HepG2 (cell line): ENCODE results near the gene RNF126. TPM values are rescaled to one million over a fixed set of nuclear protein-coding genes. Genes with fewer than 3 reads are reported as not detected.

ENCODE experiments used
- BATF2 ChIP-seq: sonication (generic); formaldehyde crosslinking; IDR thresholded peaks from 2 replicates; pipeline ENCODE4 v1.8.0; 2022; ENCODE audit warnings: mild to moderate bottlenecking, missing genetic modification reagents, moderate library complexity
- DR1 ChIP-seq: sonication (generic); formaldehyde crosslinking; IDR thresholded peaks from 2 replicates; pipeline ENCODE4 v1.8.0; 2021; ENCODE audit warnings: mild to moderate bottlenecking, missing genetic modification reagents, inconsistent platforms
- ELF4 ChIP-seq: sonication (generic); formaldehyde crosslinking; IDR thresholded peaks from 2 replicates; pipeline ENCODE4 v1.5.0; 2020; ENCODE audit warnings: missing genetic modification reagents, mild to moderate bottlenecking, moderate library complexity, borderline replicate concordance
- ESRRA ChIP-seq: sonication (generic); formaldehyde crosslinking; IDR thresholded peaks from 2 replicates; pipeline ENCODE4 v1.5.1; 2020; ENCODE audit warnings: mild to moderate bottlenecking, low read depth, missing genetic modification reagents
- HNF1B ChIP-seq: sonication (generic); formaldehyde crosslinking; IDR thresholded peaks from 2 replicates; pipeline ENCODE4 v1.5.1; 2020; ENCODE audit warnings: mild to moderate bottlenecking, moderate library complexity, missing genetic modification reagents
- RBM39 ChIP-seq: fragments of 200-400 bp; formaldehyde crosslinking; IDR thresholded peaks from one replicate; pipeline ENCODE4 v1.6.1; 2018; ENCODE audit warnings: antibody characterized with exemption, mild to moderate bottlenecking, low read depth, low read length; ENCODE audit not compliant: poor library complexity, severe bottlenecking
- RNF2 ChIP-seq: fragments of 450-650 bp; conservative IDR thresholded peaks from 2 replicates; pipeline ENCODE4 v1.6.1; 2016; ENCODE audit warnings: low read depth
- SRSF4 ChIP-seq: fragments of 200-400 bp; formaldehyde crosslinking; IDR thresholded peaks from one replicate; pipeline ENCODE4 v1.6.1; 2018; ENCODE audit warnings: mild to moderate bottlenecking, low read depth, low read length, moderate library complexity; ENCODE audit not compliant: poor library complexity, severe bottlenecking
- TAF15 ChIP-seq: fragments of 200-400 bp; formaldehyde crosslinking; IDR thresholded peaks from one replicate; pipeline ENCODE4 v1.6.1; 2018; ENCODE audit warnings: mild to moderate bottlenecking, low read depth, low read length; ENCODE audit not compliant: poor library complexity, severe bottlenecking
- TEAD2 ChIP-seq: sonication (generic); formaldehyde crosslinking; IDR thresholded peaks from 2 replicates; pipeline ENCODE4 v1.9.0; 2021; ENCODE audit warnings: missing genetic modification reagents
- ZFP41 ChIP-seq: sonication (generic); formaldehyde crosslinking; IDR thresholded peaks from 2 replicates; pipeline ENCODE4 v1.4.0; 2020; ENCODE audit warnings: mild to moderate bottlenecking, missing genetic modification reagents, borderline replicate concordance
- ZNF33A ChIP-seq: sonication (generic); formaldehyde crosslinking; IDR thresholded peaks from 2 replicates; pipeline ENCODE4 v1.5.1; 2020; ENCODE audit warnings: missing genetic modification reagents, mild to moderate bottlenecking, moderate library complexity, borderline replicate concordance
- ZNF607 ChIP-seq: sonication (generic); formaldehyde crosslinking; IDR thresholded peaks from 2 replicates; pipeline ENCODE4 v1.5.1; 2020; ENCODE audit warnings: missing genetic modification reagents, mild to moderate bottlenecking, borderline replicate concordance
- ZNF670 ChIP-seq: sonication (generic); formaldehyde crosslinking; IDR thresholded peaks from 2 replicates; pipeline ENCODE4 v1.8.0; 2022; ENCODE audit warnings: mild to moderate bottlenecking, missing genetic modification reagents, borderline replicate concordance
- ZNF891 ChIP-seq: sonication (generic); formaldehyde crosslinking; IDR thresholded peaks from 2 replicates; pipeline ENCODE4 v1.5.0; 2020; ENCODE audit warnings: mild to moderate bottlenecking, missing genetic modification reagents
- ZSCAN20 ChIP-seq: sonication (generic); formaldehyde crosslinking; IDR thresholded peaks from 2 replicates; pipeline ENCODE4 v1.4.0; 2020; ENCODE audit warnings: missing genetic modification reagents, mild to moderate bottlenecking, borderline replicate concordance
- ZSCAN5A ChIP-seq: sonication (generic); formaldehyde crosslinking; IDR thresholded peaks from 2 replicates; pipeline ENCODE4 v1.8.0; 2022; ENCODE audit warnings: mild to moderate bottlenecking, missing genetic modification reagents, borderline replicate concordance
- ZSCAN9 ChIP-seq: IDR thresholded peaks from 2 replicates; pipeline ENCODE4 v1.6.1; 2016; ENCODE audit warnings: borderline replicate concordance
- ZZZ3 ChIP-seq: sonication (generic); formaldehyde crosslinking; IDR thresholded peaks from 2 replicates; pipeline ENCODE4 v1.4.0; 2020; ENCODE audit warnings: missing genetic modification reagents, mild to moderate bottlenecking, borderline replicate concordance
- polyA plus RNA-seq, 8 experiments: library from polyadenylated mRNA; depleted of rRNA in 3 of 8; stranded (reverse) in 7 of 8; unstranded in 1 of 8; fragments of >200 nt; fragmentation: Illumina TruSeq in 4 of 8; extraction: Trizol in 4 of 8; gene quantifications; 2 replicates each; pipeline versions ENCODE4 v1.2.1 to v1.2.3, GENCODE V29; 2011 to 2016; ENCODE audit warnings: low read depth in 4 of 8, missing spikeins in 1 of 8, mixed read lengths in 1 of 8; ENCODE audit not compliant: insufficient read depth in 1 of 8
- total RNA-seq, 5 experiments: library from RNA; depleted of rRNA; stranded (reverse); fragments of >200 nt; fragmentation: Illumina TruSeq; extraction: Trizol; gene quantifications; 2 replicates each; pipeline ENCODE4 v1.2.3, GENCODE V29; 2016; ENCODE audit warnings: low read depth in 1 of 5
- TF ChIP-seq, protein P1 (sequence below): sonication (generic); formaldehyde crosslinking; IDR thresholded peaks from 2 replicates; pipeline ENCODE4 v1.5.1; 2020; ENCODE audit warnings: missing genetic modification reagents, mild to moderate bottlenecking, borderline replicate concordance
- TF ChIP-seq, protein P2 (sequence below): sonication (generic); formaldehyde crosslinking; IDR thresholded peaks from 2 replicates; pipeline ENCODE4 v1.4.0; 2020; ENCODE audit warnings: missing genetic modification reagents, borderline replicate concordance

Gene RNF126
- total and polyA plus RNA-seq, 2 of the 13 experiments (the other 11 are each of a cell fraction or from before 2014, with no cell fraction given), result 23.2 to 34.0 TPM

DNA sequence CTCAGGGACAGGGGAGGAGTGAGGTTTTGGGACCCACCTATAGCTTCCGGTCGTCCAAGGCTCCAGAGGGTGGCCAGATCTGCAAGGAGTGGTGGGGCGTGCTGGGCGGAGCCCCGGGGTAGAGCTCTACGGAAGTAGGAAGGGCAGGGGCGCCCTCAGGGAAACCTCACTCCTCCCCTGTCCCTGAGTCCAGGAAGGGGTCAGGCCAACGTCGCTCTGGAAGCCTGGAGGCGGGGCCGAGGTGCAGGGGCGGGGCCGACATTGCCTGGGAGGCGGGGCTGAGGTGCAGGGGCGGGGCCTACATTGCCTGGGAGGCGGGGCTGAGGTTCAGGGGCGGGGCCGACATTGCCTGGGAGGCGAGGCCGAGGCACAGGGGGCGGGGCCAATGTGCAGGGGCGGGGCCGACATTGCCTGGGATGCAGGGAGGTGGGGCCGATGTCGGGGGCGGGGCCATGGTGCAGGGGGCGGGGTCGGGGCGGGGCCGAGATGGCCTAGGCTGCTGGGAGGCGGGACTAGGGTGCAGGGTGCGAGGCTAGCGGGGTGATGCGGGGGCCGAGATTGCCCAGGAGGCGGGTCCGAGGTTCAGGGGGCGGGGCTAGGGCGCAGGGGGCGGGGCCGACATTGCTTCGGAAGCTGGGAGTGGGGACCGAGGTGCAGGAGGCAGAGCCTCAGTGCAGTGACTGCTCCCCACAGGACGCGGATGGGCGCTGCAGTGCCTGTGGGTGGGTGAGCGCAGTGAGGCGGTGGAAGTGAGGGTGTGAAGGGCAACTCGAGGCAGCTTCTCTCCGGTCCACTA lies 40.8 kb upstream of the RNF126 start (continued):
- TF ChIP-seq, protein P1, sequence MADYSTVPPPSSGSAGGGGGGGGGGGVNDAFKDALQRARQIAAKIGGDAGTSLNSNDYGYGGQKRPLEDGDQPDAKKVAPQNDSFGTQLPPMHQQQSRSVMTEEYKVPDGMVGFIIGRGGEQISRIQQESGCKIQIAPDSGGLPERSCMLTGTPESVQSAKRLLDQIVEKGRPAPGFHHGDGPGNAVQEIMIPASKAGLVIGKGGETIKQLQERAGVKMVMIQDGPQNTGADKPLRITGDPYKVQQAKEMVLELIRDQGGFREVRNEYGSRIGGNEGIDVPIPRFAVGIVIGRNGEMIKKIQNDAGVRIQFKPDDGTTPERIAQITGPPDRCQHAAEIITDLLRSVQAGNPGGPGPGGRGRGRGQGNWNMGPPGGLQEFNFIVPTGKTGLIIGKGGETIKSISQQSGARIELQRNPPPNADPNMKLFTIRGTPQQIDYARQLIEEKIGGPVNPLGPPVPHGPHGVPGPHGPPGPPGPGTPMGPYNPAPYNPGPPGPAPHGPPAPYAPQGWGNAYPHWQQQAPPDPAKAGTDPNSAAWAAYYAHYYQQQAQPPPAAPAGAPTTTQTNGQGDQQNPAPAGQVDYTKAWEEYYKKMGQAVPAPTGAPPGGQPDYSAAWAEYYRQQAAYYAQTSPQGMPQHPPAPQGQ (CRISPR knock-in tag), result no peak
- TF ChIP-seq ZNF33A (no peak), ZSCAN20 (CRISPR knock-in tag) (no peak), TAF15 (no peak), ZZZ3 (CRISPR knock-in tag) (no peak), ZNF607 (CRISPR knock-in tag) (peak; percentile 72; the same call in 1 of the 2 replicates), ZSCAN5A (no peak), SRSF4 (no peak), ZNF670 (CRISPR knock-in tag) (no peak; the same call in 1 of the 2 replicates), TEAD2 (CRISPR knock-in tag) (no peak), DR1 (no peak), ZSCAN9 (CRISPR knock-in tag) (0 out of 2 replicates have a peak, but pooled peaks have one; percentile 60), HNF1B (CRISPR knock-in tag) (no peak), ZFP41 (CRISPR knock-in tag) (no peak; the same call in 1 of the 2 replicates), RBM39 (no peak), RNF2 (0 out of 2 replicates have a peak, but pooled peaks have one; percentile 28), ZNF891 (CRISPR knock-in tag) (no peak), ELF4 (no peak), BATF2 (no peak), ESRRA (CRISPR knock-in tag) (0 out of 2 replicates have a peak, but pooled peaks have one; percentile 37)
- TF ChIP-seq, protein P2, sequence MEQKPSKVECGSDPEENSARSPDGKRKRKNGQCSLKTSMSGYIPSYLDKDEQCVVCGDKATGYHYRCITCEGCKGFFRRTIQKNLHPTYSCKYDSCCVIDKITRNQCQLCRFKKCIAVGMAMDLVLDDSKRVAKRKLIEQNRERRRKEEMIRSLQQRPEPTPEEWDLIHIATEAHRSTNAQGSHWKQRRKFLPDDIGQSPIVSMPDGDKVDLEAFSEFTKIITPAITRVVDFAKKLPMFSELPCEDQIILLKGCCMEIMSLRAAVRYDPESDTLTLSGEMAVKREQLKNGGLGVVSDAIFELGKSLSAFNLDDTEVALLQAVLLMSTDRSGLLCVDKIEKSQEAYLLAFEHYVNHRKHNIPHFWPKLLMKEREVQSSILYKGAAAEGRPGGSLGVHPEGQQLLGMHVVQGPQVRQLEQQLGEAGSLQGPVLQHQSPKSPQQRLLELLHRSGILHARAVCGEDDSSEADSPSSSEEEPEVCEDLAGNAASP (CRISPR knock-in tag), result peak; percentile 47; the same call in 1 of the 2 replicates
